MM.1S (cell line): ENCODE results near the gene MBOAT1.

Experiments used
- DNase-seq: peaks from one replicate; pipeline ENCODE4 v3.0.0-alpha.2; 2015
- H2AFZ ChIP-seq: fragments of 300-600 bp; sonication (generic); 2 replicates; pipeline ENCODE4 v1.6.0; 2016; ENCODE audit warnings: antibody characterized with exemption, low read length
- H3F3A ChIP-seq: fragments of 300-600 bp; sonication (generic); 2 replicates; pipeline ENCODE4 v1.6.1; 2016; ENCODE audit warnings: mild to moderate bottlenecking, antibody characterized with exemption, low read length, moderate library complexity, mixed read lengths; ENCODE audit not compliant: insufficient read depth
- H3K27ac ChIP-seq: fragments of 300-600 bp; sonication (generic); 2 replicates; pipeline ENCODE4 v1.5.1; 2016; ENCODE audit warnings: mild to moderate bottlenecking, low read length
- H3K27me3 ChIP-seq: fragments of 300-600 bp; sonication (generic); replicated peaks from 2 replicates; pipeline ENCODE4 v1.6.0; 2016; ENCODE audit warnings: low read length; ENCODE audit not compliant: insufficient read depth
- H3K36me3 ChIP-seq: fragments of 300-600 bp; sonication (generic); replicated peaks from 2 replicates; pipeline ENCODE4 v1.6.1; 2016; ENCODE audit warnings: mild to moderate bottlenecking, low read length, mixed read lengths; ENCODE audit not compliant: insufficient read depth
- H3K4me1 ChIP-seq: fragments of 300-600 bp; sonication (generic); 2 replicates; pipeline ENCODE4 v1.6.1; 2016; ENCODE audit warnings: low read length, mixed read lengths
- H3K4me2 ChIP-seq: fragments of 300-600 bp; sonication (generic); 2 replicates; pipeline ENCODE4 v1.6.0; 2016; ENCODE audit warnings: low read depth, low read length
- H3K4me3 ChIP-seq: fragments of 300-600 bp; sonication (generic); 2 replicates; pipeline ENCODE4 v1.5.1; 2016; ENCODE audit warnings: low read length, mixed read lengths
- H3K79me2 ChIP-seq: fragments of 300-600 bp; sonication (generic); 2 replicates; pipeline ENCODE4 v1.6.1; 2016; ENCODE audit warnings: mixed run types, low read length, mixed read lengths
- H3K9ac ChIP-seq: fragments of 300-600 bp; sonication (generic); 2 replicates; pipeline ENCODE4 v1.6.1; 2016; ENCODE audit warnings: low read length, mixed read lengths
- H3K9me2 ChIP-seq: fragments of 300-600 bp; sonication (generic); replicated peaks from 2 replicates; pipeline ENCODE4 v1.6.1; 2016; ENCODE audit warnings: mild to moderate bottlenecking, low read length, mixed read lengths; ENCODE audit not compliant: insufficient read depth
- H3K9me3 ChIP-seq: fragments of 300-600 bp; sonication (generic); replicated peaks from 2 replicates; pipeline ENCODE4 v1.6.1; 2016; ENCODE audit warnings: mild to moderate bottlenecking, low read length, mixed read lengths; ENCODE audit not compliant: insufficient read depth
- H4K20me1 ChIP-seq: fragments of 300-600 bp; sonication (generic); 2 replicates; pipeline ENCODE4 v1.6.1; 2016; ENCODE audit warnings: mild to moderate bottlenecking, low read length, moderate library complexity, mixed read lengths; ENCODE audit not compliant: insufficient read depth
- CTCF ChIP-seq: fragments of 300-600 bp; sonication (generic); IDR thresholded peaks from 2 replicates; pipeline ENCODE4 v1.5.1; 2016; ENCODE audit warnings: antibody characterized with exemption, low read length, mixed read lengths
- EZH2 ChIP-seq: fragments of 300-600 bp; sonication (generic); optimal IDR thresholded peaks from 2 replicates; pipeline ENCODE3; 2017; ENCODE audit warnings: low read depth, mild to moderate bottlenecking, antibody characterized with exemption, low read length, mixed read lengths
- EZH2phosphoT487 ChIP-seq: fragments of 300-600 bp; sonication (generic); IDR thresholded peaks from 2 replicates; pipeline ENCODE4 v1.6.1; 2018; ENCODE audit warnings: antibody characterized with exemption, low read length

Gene MBOAT1

GRCh38 chr6:20220359-20220758 lies 8.1 kb upstream of the MBOAT1 start:
- H2AFZ ChIP-seq, result no peak overlapping the region
- H4K20me1 ChIP-seq, result no peaks in the 10 kb centered on the region
- no peaks in the 10 kb centered on the region for H3K9me3 ChIP-seq
- H3K9me2 ChIP-seq, result no peaks in the 10 kb centered on the region
- no peak for DNase-seq
- no peak overlapping the region for H3K27ac ChIP-seq
- no peaks in the 10 kb centered on the region for H3K4me1 ChIP-seq
- no peak overlapping the region for H3K4me2 ChIP-seq
- no peak overlapping the region for H3K9ac ChIP-seq
- H3F3A ChIP-seq, result no peaks in the 10 kb centered on the region
- H3K79me2 ChIP-seq, result no peaks in the 10 kb centered on the region
- no peak overlapping the region for H3K4me3 ChIP-seq
- H3K36me3 ChIP-seq, result no peaks in the 10 kb centered on the region
- TF ChIP-seq EZH2phosphoT487 (no peak), CTCF (no peak), EZH2 (no peak)
- no peaks in the 10 kb centered on the region for H3K27me3 ChIP-seq

DNA sequence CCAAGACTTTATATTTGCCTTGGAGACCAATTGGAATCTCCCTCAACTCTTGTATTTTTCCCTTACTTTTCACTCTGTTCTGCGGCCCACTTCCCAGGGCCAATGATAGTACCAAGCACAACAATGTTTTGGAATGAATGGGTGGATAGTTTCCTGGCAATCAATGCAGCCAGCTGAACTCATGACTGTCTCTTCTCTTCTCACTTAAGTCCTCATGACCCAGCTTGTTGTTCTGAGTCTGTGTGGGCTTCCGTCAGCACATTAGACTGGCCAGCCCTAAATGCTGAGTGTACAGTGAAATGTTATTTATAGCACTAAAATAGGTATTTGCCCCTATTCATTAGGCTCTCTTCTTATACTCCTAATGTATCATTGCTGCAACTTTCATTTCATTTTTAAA lies 5.6 kb upstream of the MBOAT1 start:
- Histone ChIP-seq H3K79me2 (no peaks in the 10 kb centered on the region), H3K27ac (no peak overlapping the region), H4K20me1 (no peaks in the 10 kb centered on the region), H3K9me2 (no peaks in the 10 kb centered on the region), H3K27me3 (no peaks in the 10 kb centered on the region), H3K9ac (no peak overlapping the region), H3K4me2 (no peak overlapping the region), H2AFZ (no peak overlapping the region), H3K9me3 (no peaks in the 10 kb centered on the region), H3K4me3 (no peak overlapping the region), H3K36me3 (no peaks in the 10 kb centered on the region), H3K4me1 (peaks cover 6% of the 10 kb centered on the region), H3F3A (peaks cover 7% of the 10 kb centered on the region)
- no peak for TF ChIP-seq EZH2
- TF ChIP-seq EZH2phosphoT487, result no peak
- TF ChIP-seq CTCF, result no peak
- no peak for DNase-seq

- H3K9me3 ChIP-seq, result no peaks in the 10 kb centered on the region
- no peaks in the 10 kb centered on the region for H3K36me3 ChIP-seq
- no peaks in the 10 kb centered on the region for H3K79me2 ChIP-seq
- H3K4me3 ChIP-seq, result no peak overlapping the region
- H3K27ac ChIP-seq, result no peak overlapping the region
- TF ChIP-seq EZH2 (no peak), CTCF (no peak), EZH2phosphoT487 (no peak)
- no peaks in the 10 kb centered on the region for H4K20me1 ChIP-seq
- H3K4me1 ChIP-seq, result peaks cover 6% of the 10 kb centered on the region
- no peak for DNase-seq
- no peaks in the 10 kb centered on the region for H3K27me3 ChIP-seq
- H3K9me2 ChIP-seq, result no peaks in the 10 kb centered on the region
- H2AFZ ChIP-seq, result no peak overlapping the region
- H3K9ac ChIP-seq, result no peak overlapping the region
- H3K4me2 ChIP-seq, result no peak overlapping the region
- peaks cover 10% of the 10 kb centered on the region for H3F3A ChIP-seq
Measured at GRCh38 chr6:20217324-20217855, 5.1 kb upstream of the MBOAT1 start.
